ENCODE data around the gene IL22RA2. TPM values are rescaled to one million over a fixed set of nuclear protein-coding genes. Genes with fewer than 3 reads are reported as not detected.
"Not testable (repeated sequence)": the region's sequence is repeated elsewhere in the genome, so short reads cannot be mapped to it uniquely, and the experiment has no call there.

IL22RA2 gene
- total and polyA plus RNA-seq, 7 experiments from 2014 or later, result not detected

- H3K4me3 ChIP-seq (ENCODE audit: low read length), result no peak overlapping the region
- Mint-ChIP-seq H3K4me1 (peaks cover 0 to 9% (median 0%) of the 10 kb centered on the region in 7 donors), H3K9me3 (peaks cover 0 to 39% (median 5%) of the 10 kb centered on the region in 11 donors), H3K36me3 (peaks cover 0 to 13% (median 0%) of the 10 kb centered on the region in 5 donors), H3K4me3 (no peak overlapping the region), H3K27me3 (peaks cover 0 to 12% (median 1%) of the 10 kb centered on the region in 5 donors), H3K27ac (no peak overlapping the region)
- no peak overlapping the region for H3K27ac ChIP-seq (ENCODE audit: low read depth, low read length)
- ATAC-seq (no peak), DNase-seq (no peak)
- H3K9me3 ChIP-seq (ENCODE audit: control insufficient read depth in 2 of 3, low read length in 3 of 3), result peaks cover 0 to 4% (median 0%) of the 10 kb centered on the region in 3 experiments
- CTCF ChIA-PET, result interaction anchor here (0.7 to 1.7 kb wide), 3 partner anchors 22 to 592 kb away, joined by 4 to 5 read pairs (median 4); no protein-coding TSS in a partner anchor
- H3K4me1 ChIP-seq (ENCODE audit: control insufficient read depth in 2 of 2, insufficient read depth in 2 of 2, low read length in 2 of 2), result no peaks in the 10 kb centered on the region
- H3K36me3 ChIP-seq (ENCODE audit: control insufficient read depth in 2 of 3, insufficient read depth in 3 of 3, low read length in 3 of 3), result no peaks in the 10 kb centered on the region
- H3K27me3 ChIP-seq (ENCODE audit: control insufficient read depth in 2 of 2, insufficient read depth in 2 of 2, low read length in 2 of 2), result no peaks in the 10 kb centered on the region
- intact Hi-C loops (cut with micrococcal nuclease), result no loop called here
- POLR2A ChIA-PET, result no interaction called here
Measured at GRCh38 chr6:137116807-137117206, 56.6 kb downstream of the IL22RA2 start.

- peaks cover 0 to 16% (median 5%) of the 10 kb centered on the region in 5 donors for H3K27me3 Mint-ChIP-seq
- Histone ChIP-seq H3K4me3 (ENCODE audit: low read length) (no peak overlapping the region), H3K27ac (ENCODE audit: low read depth, low read length) (no peak overlapping the region), H3K27me3 (ENCODE audit: control insufficient read depth in 2 of 2, insufficient read depth in 2 of 2, low read length in 2 of 2) (no peaks in the 10 kb centered on the region), H3K36me3 (ENCODE audit: control insufficient read depth in 2 of 3, insufficient read depth in 3 of 3, low read length in 3 of 3) (no peaks in the 10 kb centered on the region), H3K4me1 (ENCODE audit: control insufficient read depth in 2 of 2, insufficient read depth in 2 of 2, low read length in 2 of 2) (no peaks in the 10 kb centered on the region), H3K9me3 (ENCODE audit: control insufficient read depth in 2 of 3, low read length in 3 of 3) (peaks cover 0 to 4% (median 0%) of the 10 kb centered on the region in 3 experiments)
- CTCF ChIA-PET, result interaction anchor here (1.7 kb wide), 1 partner anchor 21 kb away, joined by 4 read pairs; no protein-coding TSS in a partner anchor
- POLR2A ChIA-PET, result no interaction called here
- no peaks in the 10 kb centered on the region for H3K4me1 Mint-ChIP-seq
- H3K4me3 Mint-ChIP-seq, result no peak overlapping the region
- DNase-seq (no peak), ATAC-seq (no peak)
- H3K36me3 Mint-ChIP-seq, result peaks cover 0 to 12% (median 0%) of the 10 kb centered on the region in 5 donors
- no peak overlapping the region for H3K27ac Mint-ChIP-seq
- intact Hi-C loops (cut with micrococcal nuclease), result no loop called here
- H3K9me3 Mint-ChIP-seq, result peaks cover 0 to 35% (median 5%) of the 10 kb centered on the region in 11 donors
Measured at GRCh38 chr6:137115658-137116057, 57.8 kb downstream of the IL22RA2 start.

GRCh38 chr6:137112067-137112355 is 61.4 kb downstream of the IL22RA2 start:
- Mint-ChIP-seq H3K27ac (no peak overlapping the region), H3K9me3 (peaks cover 0 to 14% (median 4%) of the 10 kb centered on the region in 11 donors), H3K4me1 (peaks cover 0 to 2% (median 0%) of the 10 kb centered on the region in 7 donors), H3K27me3 (peaks cover 0 to 21% (median 13%) of the 10 kb centered on the region in 5 donors), H3K4me3 (no peak overlapping the region), H3K36me3 (peaks cover 0 to 6% (median 0%) of the 10 kb centered on the region in 5 donors)
- ChIA-PET CTCF (no interaction called here), POLR2A (no interaction called here)
- Histone ChIP-seq H3K4me3 (ENCODE audit: low read length) (no peak overlapping the region), H3K4me1 (ENCODE audit: control insufficient read depth in 2 of 2, insufficient read depth in 2 of 2, low read length in 2 of 2) (no peaks in the 10 kb centered on the region), H3K27me3 (ENCODE audit: control insufficient read depth in 2 of 2, insufficient read depth in 2 of 2, low read length in 2 of 2) (no peaks in the 10 kb centered on the region), H3K36me3 (ENCODE audit: control insufficient read depth in 2 of 3, insufficient read depth in 3 of 3, low read length in 3 of 3) (no peaks in the 10 kb centered on the region), H3K9me3 (ENCODE audit: control insufficient read depth in 2 of 3, low read length in 3 of 3) (no peaks in the 10 kb centered on the region), H3K27ac (ENCODE audit: low read depth, low read length) (no peak overlapping the region)
- intact Hi-C loops (cut with micrococcal nuclease), result no loop called here
- no peak for DNase-seq
- ATAC-seq, result no peak

- POLR2A ChIA-PET, result no interaction called here
- CTCF ChIA-PET, result no interaction called here
Measured at GRCh38 chr6:137111296-137112066, 62.0 kb downstream of the IL22RA2 start.

GRCh38 chr6:137107767-137108105 is 65.7 kb downstream of the IL22RA2 start:
- no peak overlapping the region for H3K4me3 ChIP-seq (ENCODE audit: low read length)
- H3K27ac ChIP-seq (ENCODE audit: low read depth, low read length), result no peak overlapping the region
- no peaks in the 10 kb centered on the region for H3K9me3 ChIP-seq (ENCODE audit: control insufficient read depth in 2 of 3, low read length in 3 of 3)
- no peak overlapping the region for H3K27ac Mint-ChIP-seq
- H3K4me1 ChIP-seq (ENCODE audit: control insufficient read depth in 2 of 2, insufficient read depth in 2 of 2, low read length in 2 of 2), result peaks cover 0 to 17% of the 10 kb centered on the region in 2 donors
- H3K36me3 Mint-ChIP-seq, result peaks cover 0 to 23% (median 0%) of the 10 kb centered on the region in 5 donors
- peaks cover 0 to 21% (median 10%) of the 10 kb centered on the region in 5 donors for H3K27me3 Mint-ChIP-seq
- CTCF ChIA-PET, result no interaction called here
- POLR2A ChIA-PET, result no interaction called here
- no peak for ATAC-seq
- no peak for DNase-seq
- no peaks in the 10 kb centered on the region for H3K27me3 ChIP-seq (ENCODE audit: control insufficient read depth in 2 of 2, insufficient read depth in 2 of 2, low read length in 2 of 2)
- no peaks in the 10 kb centered on the region for H3K36me3 ChIP-seq (ENCODE audit: control insufficient read depth in 2 of 3, insufficient read depth in 3 of 3, low read length in 3 of 3)
- H3K4me3 Mint-ChIP-seq, result no peak overlapping the region
- peaks cover 0 to 21% (median 5%) of the 10 kb centered on the region in 11 donors for H3K9me3 Mint-ChIP-seq
- intact Hi-C loops (cut with micrococcal nuclease), result no loop called here
- peaks cover 0 to 26% (median 2%) of the 10 kb centered on the region in 7 donors for H3K4me1 Mint-ChIP-seq

More at GRCh38 chr6:137111296-137112066, 62.0 kb downstream of the IL22RA2 start:
- H3K36me3 ChIP-seq (ENCODE audit: control insufficient read depth in 2 of 3, insufficient read depth in 3 of 3, low read length in 3 of 3), result no peaks in the 10 kb centered on the region
- Mint-ChIP-seq H3K27me3 (peaks cover 0 to 21% (median 12%) of the 10 kb centered on the region in 5 donors), H3K9me3 (peaks cover 0 to 14% (median 4%) of the 10 kb centered on the region in 11 donors), H3K4me1 (peaks cover 0 to 2% (median 0%) of the 10 kb centered on the region in 7 donors), H3K27ac (no peak overlapping the region), H3K4me3 (no peak overlapping the region), H3K36me3 (peaks cover 0 to 6% (median 0%) of the 10 kb centered on the region in 5 donors)
- H3K27ac ChIP-seq (ENCODE audit: low read depth, low read length), result no peak overlapping the region
- peaks cover 0 to under 1% of the 10 kb centered on the region in 2 donors for H3K4me1 ChIP-seq (ENCODE audit: control insufficient read depth in 2 of 2, insufficient read depth in 2 of 2, low read length in 2 of 2)
- intact Hi-C loops (cut with micrococcal nuclease), result no loop called here
- ATAC-seq (no peak), DNase-seq (no peak)
- H3K27me3 ChIP-seq (ENCODE audit: control insufficient read depth in 2 of 2, insufficient read depth in 2 of 2, low read length in 2 of 2), result no peaks in the 10 kb centered on the region
- H3K9me3 ChIP-seq (ENCODE audit: control insufficient read depth in 2 of 3, low read length in 3 of 3), result no peaks in the 10 kb centered on the region
- H3K4me3 ChIP-seq (ENCODE audit: low read length), result no peak overlapping the region

GRCh38 chr6:137107047-137107766 is 66.2 kb downstream of the IL22RA2 start:
- ATAC-seq; H3K4me3 Mint-ChIP-seq; H3K36me3 ChIP-seq (ENCODE audit: control insufficient read depth in 2 of 3, insufficient read depth in 3 of 3, low read length in 3 of 3); H3K27ac Mint-ChIP-seq; CTCF ChIA-PET; H3K9me3 ChIP-seq (ENCODE audit: control insufficient read depth in 2 of 3, low read length in 3 of 3); intact Hi-C loops (cut with micrococcal nuclease); H3K4me3 ChIP-seq (ENCODE audit: low read length); H3K27ac ChIP-seq (ENCODE audit: low read depth, low read length); DNase-seq; H3K27me3 ChIP-seq (ENCODE audit: control insufficient read depth in 2 of 2, insufficient read depth in 2 of 2, low read length in 2 of 2): not testable (repeated sequence)
- POLR2A ChIA-PET, result interaction anchor here (0.7 kb wide), 1 partner anchor 28 kb away, joined by 3 read pairs; no protein-coding TSS in a partner anchor
- peaks cover 0 to 28% (median 0%) of the 10 kb centered on the region in 5 donors for H3K36me3 Mint-ChIP-seq
- H3K4me1 Mint-ChIP-seq, result peaks cover 0 to 31% (median 2%) of the 10 kb centered on the region in 7 donors
- peaks cover 0 to 23% (median 8%) of the 10 kb centered on the region in 11 donors for H3K9me3 Mint-ChIP-seq
- H3K27me3 Mint-ChIP-seq, result peaks cover 0 to 18% (median 10%) of the 10 kb centered on the region in 5 donors
- H3K4me1 ChIP-seq (ENCODE audit: control insufficient read depth in 2 of 2, insufficient read depth in 2 of 2, low read length in 2 of 2), result peaks cover 0 to 17% of the 10 kb centered on the region in 2 donors
